Activated CD8-positive, alpha-beta memory T cell treated with anti-CD3 and anti-CD28 coated beads, Interleukin-2, amount 10 ng/mL, durations not matched to agents 7 days and 5 days (primary cell): Measurements from ENCODE around the gene C1QTNF7. TPM values are rescaled to one million over a fixed set of nuclear protein-coding genes. Genes with fewer than 3 reads are reported as not detected.

ENCODE experiments used
- ATAC-seq: fragments of 150-1000 bp; cut with Tn5 transposase; one replicate; pipeline ENCODE4 v1.10.0; 2021; ENCODE audit warnings: moderate library complexity
- CTCF ChIA-PET: fragments of 350-600 bp; sonication (Branson Sonifier 250); formaldehyde crosslinking; loops from one replicate; lab custom pipeline; 2021; ENCODE audit warnings: antibody characterized with exemption; lab: Charles Lee
- DNase-seq: peaks from one replicate; pipeline ENCODE4 v3.0.0-alpha.2; 2020
- H3K27ac Mint-ChIP-seq: one replicate; pipeline ENCODE4 v1.8.0; 2021; ENCODE audit warnings: mild to moderate bottlenecking, mixed read lengths
- H3K27me3 Mint-ChIP-seq: one replicate; pipeline ENCODE4 v1.8.0; 2021; ENCODE audit warnings: mixed read lengths
- H3K36me3 Mint-ChIP-seq: one replicate; pipeline ENCODE4 v1.8.0; 2021; ENCODE audit warnings: mild to moderate bottlenecking, mixed read lengths
- H3K4me1 Mint-ChIP-seq: one replicate; pipeline ENCODE4 v1.8.0; 2021; ENCODE audit warnings: mixed read lengths
- H3K4me3 Mint-ChIP-seq: one replicate; pipeline ENCODE4 v1.8.0; 2021; ENCODE audit warnings: mild to moderate bottlenecking, moderate library complexity, mixed read lengths
- H3K9me3 Mint-ChIP-seq: one replicate; pipeline ENCODE4 v1.8.0; 2022; ENCODE audit warnings: low read depth, mixed read lengths
- total RNA-seq, 2 experiments: library from RNA; stranded (reverse); gene quantifications; one replicate each; pipeline ENCODE4 v1.2.3, GENCODE V29; 2021

The C1QTNF7 gene
- total RNA-seq, 2 experiments from 2014 or later = not detected

GRCh38 chr4:15451181-15451865, 23.5 kb downstream of the C1QTNF7 start:
- ATAC-seq (no peak), DNase-seq (no peak)
- Mint-ChIP-seq H3K4me3 (no peak overlapping the region), H3K4me1 (no peaks in the 10 kb centered on the region), H3K9me3 (no peaks in the 10 kb centered on the region), H3K27ac (no peak overlapping the region), H3K36me3 (no peaks in the 10 kb centered on the region), H3K27me3 (peaks cover 4% of the 10 kb centered on the region)
- CTCF ChIA-PET = interaction anchor here (1.0 kb wide), 1 partner anchor 18 kb away, joined by 3 read pairs; the partner anchor contains the start of gene CC2D2A

GRCh38 chr4:15451866-15452765, 24.3 kb downstream of the C1QTNF7 start:
- Mint-ChIP-seq H3K27me3 (peaks cover 4% of the 10 kb centered on the region), H3K4me1 (no peaks in the 10 kb centered on the region), H3K4me3 (no peak overlapping the region), H3K36me3 (no peaks in the 10 kb centered on the region), H3K27ac (no peak overlapping the region), H3K9me3 (no peaks in the 10 kb centered on the region)
- ATAC-seq = no peak
- CTCF ChIA-PET = no interaction called here
- DNase-seq = no peak

GRCh38 chr4:15455290-15455689, 27.5 kb downstream of the C1QTNF7 start:
- CTCF ChIA-PET = interaction anchor here (1.1 kb wide), 1 partner anchor 31 kb away, joined by 3 read pairs; no protein-coding TSS in a partner anchor
- Mint-ChIP-seq H3K9me3 (no peaks in the 10 kb centered on the region), H3K4me3 (no peak overlapping the region), H3K36me3 (no peaks in the 10 kb centered on the region), H3K27me3 (peaks cover 4% of the 10 kb centered on the region), H3K4me1 (no peaks in the 10 kb centered on the region), H3K27ac (no peak overlapping the region)
- DNase-seq = no peak
- ATAC-seq = no peak

- Mint-ChIP-seq H3K27me3 (peaks cover 6% of the 10 kb centered on the region), H3K9me3 (no peaks in the 10 kb centered on the region), H3K36me3 (no peaks in the 10 kb centered on the region), H3K4me3 (no peak overlapping the region), H3K4me1 (no peaks in the 10 kb centered on the region), H3K27ac (no peak overlapping the region)
- ATAC-seq (no peak), DNase-seq (no peak)
- CTCF ChIA-PET = interaction anchor here (0.7 to 3.3 kb wide), 21 partner anchors 8 to 499 kb away, joined by 3 to 23 read pairs (median 5); partner anchors contain the start of gene CC2D2A
Observed at GRCh38 chr4:15457406-15458201, 29.8 kb downstream of the C1QTNF7 start.

- Mint-ChIP-seq H3K4me1 (no peaks in the 10 kb centered on the region), H3K27me3 (peaks cover 6% of the 10 kb centered on the region), H3K4me3 (no peak overlapping the region), H3K27ac (no peak overlapping the region), H3K9me3 (no peaks in the 10 kb centered on the region), H3K36me3 (no peaks in the 10 kb centered on the region)
- ATAC-seq (no peak), DNase-seq (no peak)
- CTCF ChIA-PET = interaction anchor here (0.6 to 3.3 kb wide), 12 partner anchors 11 to 229 kb away, joined by 3 to 23 read pairs (median 6); partner anchors contain the start of gene CC2D2A
Observed at GRCh38 chr4:15458616-15459015, 30.8 kb downstream of the C1QTNF7 start.

- H3K9me3 Mint-ChIP-seq = no peaks in the 10 kb centered on the region
- H3K27ac Mint-ChIP-seq = no peak overlapping the region
- no peaks in the 10 kb centered on the region for H3K4me1 Mint-ChIP-seq
- no peak overlapping the region for H3K4me3 Mint-ChIP-seq
- CTCF ChIA-PET = interaction anchor here (1.2 to 2.3 kb wide), 2 partner anchors 63 to 227 kb away, joined by 3 to 10 read pairs; no protein-coding TSS in a partner anchor
- peaks cover 6% of the 10 kb centered on the region for H3K27me3 Mint-ChIP-seq
- H3K36me3 Mint-ChIP-seq = no peaks in the 10 kb centered on the region
- no peak for DNase-seq
- ATAC-seq = no peak
Observed at GRCh38 chr4:15459706-15460105, 31.9 kb downstream of the C1QTNF7 start.

- H3K27ac Mint-ChIP-seq = no peak overlapping the region
- H3K9me3 Mint-ChIP-seq = no peaks in the 10 kb centered on the region
- ATAC-seq (no peak), DNase-seq (no peak)
- no peaks in the 10 kb centered on the region for H3K36me3 Mint-ChIP-seq
- peaks cover 12% of the 10 kb centered on the region for H3K4me1 Mint-ChIP-seq
- H3K27me3 Mint-ChIP-seq = peaks cover 3% of the 10 kb centered on the region
- H3K4me3 Mint-ChIP-seq = no peak overlapping the region
- CTCF ChIA-PET = no interaction called here
Observed at GRCh38 chr4:15466596-15466995, 38.8 kb downstream of the C1QTNF7 start.

GRCh38 chr4:15469402-15470127, 41.7 kb downstream of the C1QTNF7 start, which contains the start of gene CC2D2A:
Gene CC2D2A, plus strand, starts transcription at chr4:15469882. Its CDS starts 6,051 bp downstream, at chr4:15475933.
- H3K4me1 Mint-ChIP-seq = peaks cover 12% of the 10 kb centered on the region
- no peak for ATAC-seq
- peaks cover 6% of the 10 kb centered on the region for H3K27me3 Mint-ChIP-seq
- CTCF ChIA-PET = interaction anchor here (0.8 to 2.5 kb wide), 6 partner anchors 10 to 74 kb away, joined by 3 to 15 read pairs (median 4); no protein-coding TSS in a partner anchor
- H3K4me3 Mint-ChIP-seq = no peak within 1 kb of the TSS
- no peaks in the 10 kb centered on the region for H3K36me3 Mint-ChIP-seq
- H3K9me3 Mint-ChIP-seq = no peaks in the 10 kb centered on the region
- H3K27ac Mint-ChIP-seq = no peak within 1 kb of the TSS
- no peak for DNase-seq

- CTCF ChIA-PET = interaction anchor here (1.2 to 2.5 kb wide), 4 partner anchors 9 to 74 kb away, joined by 3 to 15 read pairs (median 6); no protein-coding TSS in a partner anchor
- peaks cover 6% of the 10 kb centered on the region for H3K27me3 Mint-ChIP-seq
- H3K4me1 Mint-ChIP-seq = peaks cover 12% of the 10 kb centered on the region
- ATAC-seq (no peak), DNase-seq (no peak)
- no peak overlapping the region for H3K4me3 Mint-ChIP-seq
- no peak overlapping the region for H3K27ac Mint-ChIP-seq
- H3K36me3 Mint-ChIP-seq = no peaks in the 10 kb centered on the region
- no peaks in the 10 kb centered on the region for H3K9me3 Mint-ChIP-seq
Observed at GRCh38 chr4:15470128-15470475, 42.3 kb downstream of the C1QTNF7 start.

- Mint-ChIP-seq H3K36me3 (no peaks in the 10 kb centered on the region), H3K9me3 (no peaks in the 10 kb centered on the region), H3K4me3 (no peak overlapping the region), H3K27ac (no peak overlapping the region), H3K27me3 (peaks cover 3% of the 10 kb centered on the region), H3K4me1 (no peaks in the 10 kb centered on the region)
- CTCF ChIA-PET = no interaction called here
- ATAC-seq = no peak
- DNase-seq = no peak
Observed at GRCh38 chr4:15476396-15476795, 48.6 kb downstream of the C1QTNF7 start.

GRCh38 chr4:15478724-15479088, 50.9 kb downstream of the C1QTNF7 start:
- no peaks in the 10 kb centered on the region for H3K27me3 Mint-ChIP-seq
- no peak for ATAC-seq

More at GRCh38 chr4:15478724-15479088, 50.9 kb downstream of the C1QTNF7 start:
- H3K9me3 Mint-ChIP-seq = no peaks in the 10 kb centered on the region
- DNase-seq = no peak
- H3K36me3 Mint-ChIP-seq = no peaks in the 10 kb centered on the region
- no peak overlapping the region for H3K4me3 Mint-ChIP-seq
- H3K4me1 Mint-ChIP-seq = no peaks in the 10 kb centered on the region
- CTCF ChIA-PET = interaction anchor here (1.0 to 1.6 kb wide), 4 partner anchors 10 to 174 kb away, joined by 3 to 8 read pairs (median 4); no protein-coding TSS in a partner anchor
- H3K27ac Mint-ChIP-seq = no peak overlapping the region
